ENCODE measurements around the gene RUNX3.
A peak's percentile ranks its signal among the peaks of the same experiment; 100 is the strongest.
"Not testable (repeated sequence)": the region's sequence is repeated elsewhere in the genome, so short reads cannot be mapped to it uniquely, and the experiment has no call there.

Gene RUNX3

GRCh38 chr1:24930260-24931145, at the start of gene RUNX3:
Gene RUNX3 (minus strand): TSS chr1:24930276. CDS start chr1:24929868, 408 bp downstream.
- TF ChIP-seq CTCF (IDR thresholded peaks at IDR 0.05; ENCODE audit: low read depth, low read length): peak; percentile 34; the same call in 1 of the 2 replicates
- H3K27ac ChIP-seq: peak within 1 kb of the TSS; percentile 51; the same call in 1 of the 2 replicates
- peaks cover 2% of the 10 kb centered on the region; the same call in 1 of the 2 replicates for H3K36me3 ChIP-seq
- no peaks in the 10 kb centered on the region for H3K9me3 ChIP-seq (ENCODE audit: severe bottlenecking)
- DNase-seq: peak; percentile 86
- peak within 1 kb of the TSS; percentile 52 for H3K4me3 ChIP-seq (ENCODE audit: low read depth, low read length)
- H3K27me3 ChIP-seq (ENCODE audit: insufficient read depth, low read depth, severe bottlenecking): peaks cover 11% of the 10 kb centered on the region

DNA sequence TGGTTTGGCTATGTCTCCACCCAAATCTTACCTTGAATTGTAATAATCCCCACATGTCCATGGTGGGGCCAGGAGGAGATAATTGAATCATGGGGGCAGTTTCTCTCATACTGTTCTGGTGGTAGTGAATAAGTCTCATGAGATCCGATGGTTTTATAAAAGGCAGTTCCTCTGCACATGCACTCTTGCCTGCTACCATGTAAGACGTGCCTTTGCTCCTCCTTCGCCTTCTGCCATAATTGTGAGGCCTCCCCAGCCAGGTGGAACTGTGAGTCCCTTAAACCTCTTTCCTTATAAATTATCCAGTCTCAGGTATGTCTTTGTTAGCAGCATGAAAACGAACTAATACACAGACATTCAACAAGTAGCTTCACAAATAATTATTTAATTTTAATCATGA, 49.2 kb upstream of the RUNX3 start:
- H3K4me3 ChIP-seq (ENCODE audit: low read depth, low read length); H3K27me3 ChIP-seq (ENCODE audit: insufficient read depth, low read depth, severe bottlenecking); DNase-seq; H3K27ac ChIP-seq; H3K36me3 ChIP-seq: not testable (repeated sequence)
- H3K9me3 ChIP-seq (ENCODE audit: severe bottlenecking): peaks cover 16% of the 10 kb centered on the region

DNA sequence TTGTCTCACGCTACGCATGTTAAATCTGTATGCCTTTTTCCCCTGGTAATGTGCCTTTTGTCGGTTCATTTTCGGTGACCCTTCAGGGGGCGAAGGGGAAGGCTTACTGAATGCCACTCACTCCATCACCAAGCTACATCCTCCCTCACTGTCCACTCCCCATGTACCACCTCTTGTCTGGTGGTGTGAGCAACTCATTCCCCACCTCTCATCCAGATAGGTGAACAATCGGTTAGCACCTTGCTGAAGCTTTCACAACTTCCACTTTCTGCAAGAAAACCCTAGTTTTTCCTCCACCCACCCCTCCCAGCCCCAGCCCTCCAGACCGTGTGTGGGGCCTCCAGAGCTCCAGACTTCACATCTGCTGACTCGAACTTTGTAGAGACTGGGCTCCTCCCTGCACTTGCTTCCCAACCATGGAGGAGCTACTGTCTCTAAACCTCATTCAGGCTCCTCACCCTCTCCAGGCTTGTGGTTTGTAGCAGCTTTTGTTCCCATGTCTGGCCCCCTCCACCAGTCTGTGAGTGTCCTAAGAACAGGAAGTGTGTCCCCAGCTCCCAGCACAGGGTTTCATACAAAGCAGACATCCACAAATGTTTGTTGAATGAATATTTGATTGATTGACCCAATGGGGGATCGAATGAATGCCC, 48.4 kb upstream of the RUNX3 start:
- DNase-seq: no peak
- no peak overlapping the region for H3K27ac ChIP-seq
- no peak overlapping the region for H3K4me3 ChIP-seq (ENCODE audit: low read depth, low read length)
- TF ChIP-seq CTCF (IDR thresholded peaks at IDR 0.05; ENCODE audit: low read depth, low read length): no peak
- no peaks in the 10 kb centered on the region for H3K27me3 ChIP-seq (ENCODE audit: insufficient read depth, low read depth, severe bottlenecking)
- peaks cover 16% of the 10 kb centered on the region for H3K9me3 ChIP-seq (ENCODE audit: severe bottlenecking)
- H3K36me3 ChIP-seq: no peaks in the 10 kb centered on the region

GRCh38 chr1:24975391-24975790, 45.3 kb upstream of the RUNX3 start:
- no peaks in the 10 kb centered on the region for H3K36me3 ChIP-seq
- H3K27ac ChIP-seq: no peak overlapping the region
- no peak overlapping the region for H3K4me3 ChIP-seq (ENCODE audit: low read depth, low read length)
- no peak for TF ChIP-seq CTCF (IDR thresholded peaks at IDR 0.05; ENCODE audit: low read depth, low read length)
- DNase-seq: no peak
- H3K9me3 ChIP-seq (ENCODE audit: severe bottlenecking): peaks cover 16% of the 10 kb centered on the region
- no peaks in the 10 kb centered on the region for H3K27me3 ChIP-seq (ENCODE audit: insufficient read depth, low read depth, severe bottlenecking)

- no peak for TF ChIP-seq CTCF (IDR thresholded peaks at IDR 0.05; ENCODE audit: low read depth, low read length)
These were observed 43.2 kb upstream of the RUNX3 start for GRCh38 chr1:24973315-24973714.

DNA sequence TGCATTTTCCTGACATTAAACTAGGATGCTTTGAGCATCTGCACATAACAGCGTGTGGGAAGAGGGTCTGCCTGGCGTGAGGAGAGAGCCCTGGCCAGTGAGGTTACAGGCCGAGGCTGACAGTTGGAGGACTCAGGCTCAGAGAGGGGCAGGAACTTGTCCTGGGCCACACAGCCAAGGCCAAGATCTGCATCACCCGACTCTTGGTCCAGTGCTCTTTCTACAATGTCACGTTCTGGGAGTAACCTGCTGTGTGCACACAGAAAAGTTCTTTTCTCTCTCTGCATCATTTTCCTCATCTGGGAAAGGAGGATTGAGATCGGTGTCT, 42.8 kb upstream of the RUNX3 start:
- no peak overlapping the region for H3K4me3 ChIP-seq (ENCODE audit: low read depth, low read length)
- H3K27ac ChIP-seq: peak overlapping the region; percentile 62; the same call in 1 of the 2 replicates
- DNase-seq: no peak
- H3K36me3 ChIP-seq: no peaks in the 10 kb centered on the region
- no peak for TF ChIP-seq CTCF (IDR thresholded peaks at IDR 0.05; ENCODE audit: low read depth, low read length)
- H3K9me3 ChIP-seq (ENCODE audit: severe bottlenecking): peaks cover 16% of the 10 kb centered on the region
- no peaks in the 10 kb centered on the region for H3K27me3 ChIP-seq (ENCODE audit: insufficient read depth, low read depth, severe bottlenecking)

More at GRCh38 chr1:24973315-24973714, 43.2 kb upstream of the RUNX3 start:
- Histone ChIP-seq H3K27me3 (ENCODE audit: insufficient read depth, low read depth, severe bottlenecking) (no peaks in the 10 kb centered on the region), H3K4me3 (ENCODE audit: low read depth, low read length) (no peak overlapping the region), H3K9me3 (ENCODE audit: severe bottlenecking) (peaks cover 16% of the 10 kb centered on the region), H3K36me3 (no peaks in the 10 kb centered on the region), H3K27ac (no peak overlapping the region)
- DNase-seq: no peak

Data from WERI-Rb-1 (cell line).